ENCODE measurements around the gene USP50. TPM values are rescaled to one million over a fixed set of nuclear protein-coding genes. Genes with fewer than 3 reads are reported as not detected.
"Not testable (repeated sequence)": the region's sequence is repeated elsewhere in the genome, so short reads cannot be mapped to it uniquely, and the experiment has no call there.

USP50 gene
- total RNA-seq, 1 donor from 2014 or later = 1.5 TPM

DNA sequence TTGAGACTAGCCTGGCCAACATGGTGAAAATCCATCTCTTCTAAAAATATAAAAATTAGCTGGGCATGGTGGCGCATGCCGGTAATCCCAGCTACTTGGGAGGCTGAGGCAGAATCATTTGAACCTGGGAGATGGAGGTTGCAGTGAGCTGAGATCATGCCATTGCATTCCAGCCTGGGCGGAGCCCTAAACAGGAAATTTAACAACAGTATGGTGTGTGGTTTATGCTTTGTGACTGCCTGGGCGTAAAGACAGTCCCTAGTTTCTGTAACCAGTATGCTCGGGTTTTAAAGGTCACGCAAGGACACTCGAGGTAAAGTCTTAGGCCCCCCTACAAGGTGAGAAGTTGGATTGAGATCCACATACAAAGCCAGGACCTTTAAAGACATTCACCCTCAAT is 43.3 kb downstream of the USP50 start:
- DNase-seq = no peak

- no peak for DNase-seq
Measured at GRCh38 chr15:50501815-50502214, 44.7 kb downstream of the USP50 start.

DNA sequence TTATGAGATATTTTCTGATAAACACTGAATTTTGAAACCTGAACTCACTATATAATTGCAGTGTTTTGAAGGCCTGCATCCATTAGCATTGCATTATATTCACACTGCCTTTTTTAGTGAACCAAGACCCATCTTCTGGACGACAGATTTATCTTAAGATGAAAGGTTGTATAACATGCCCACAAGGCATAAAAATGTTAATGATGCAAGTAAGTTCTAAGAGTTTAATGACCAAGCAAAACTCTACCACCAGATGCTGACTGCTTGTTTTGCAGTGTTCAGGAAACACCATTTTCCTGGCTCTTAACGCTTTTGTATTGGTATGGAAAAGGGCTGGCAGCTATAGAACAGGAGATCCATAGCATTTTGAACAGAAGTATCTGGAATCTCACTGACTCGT is 46.1 kb downstream of the USP50 start:
- no peak for DNase-seq

DNA sequence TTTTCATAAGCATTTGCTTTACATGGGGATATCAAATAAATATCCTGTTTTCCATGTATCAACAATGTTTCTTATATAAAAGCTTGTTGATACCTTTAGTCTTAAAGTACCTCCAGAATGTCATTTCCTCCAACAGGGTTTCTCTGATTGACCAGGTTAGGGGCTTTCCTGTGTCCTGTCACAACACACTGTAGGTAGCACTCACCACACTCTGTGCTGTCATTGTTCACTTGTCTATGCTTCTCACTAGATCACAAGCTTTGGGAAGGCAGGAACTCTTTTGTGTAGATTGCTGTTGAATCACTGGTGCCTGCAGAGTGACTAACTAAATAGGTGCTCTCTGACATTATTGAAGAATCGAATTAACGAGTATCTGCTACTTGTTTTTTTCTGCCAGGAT is 49.8 kb downstream of the USP50 start:
- DNase-seq = no peak

DNA sequence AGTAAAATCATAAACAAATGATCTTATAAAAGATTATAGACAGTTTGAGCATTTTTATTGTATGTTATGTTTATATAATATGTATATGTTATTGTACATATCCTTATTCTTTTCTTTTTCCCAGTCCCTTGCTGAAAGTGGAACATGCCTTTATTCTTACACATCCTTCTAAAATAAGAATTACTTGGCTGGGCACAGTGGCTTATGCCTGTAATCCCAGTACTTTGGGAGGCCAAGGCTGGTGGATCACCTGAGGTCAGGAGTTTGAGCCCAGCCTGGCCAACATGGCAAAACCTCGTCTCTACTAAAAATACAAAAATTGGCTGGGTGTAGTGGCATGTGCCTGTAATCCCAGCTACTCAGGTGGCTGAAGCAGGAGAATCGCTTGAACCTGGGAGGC is 51.9 kb downstream of the USP50 start:
- not testable (repeated sequence) for DNase-seq

DNA sequence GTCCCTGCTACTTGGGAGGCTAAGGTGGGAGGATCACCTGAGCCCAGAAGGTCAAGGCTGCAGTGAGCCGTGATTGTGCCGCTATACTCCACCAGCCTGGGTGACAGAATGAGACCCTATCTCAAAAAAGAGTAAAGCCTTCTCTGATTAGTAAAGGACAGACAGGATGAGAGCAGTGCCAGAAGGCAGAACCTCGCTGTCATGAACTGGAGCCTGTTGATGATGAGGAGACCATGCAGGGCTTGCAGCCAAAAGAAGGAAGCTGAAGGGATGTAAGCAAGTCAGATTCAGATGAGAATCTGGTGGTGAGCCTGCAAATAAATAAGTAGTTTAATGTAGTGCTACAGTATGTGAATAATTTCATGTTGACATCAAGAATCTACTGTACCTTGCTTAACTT is 52.8 kb downstream of the USP50 start:
- no peak for DNase-seq

DNA sequence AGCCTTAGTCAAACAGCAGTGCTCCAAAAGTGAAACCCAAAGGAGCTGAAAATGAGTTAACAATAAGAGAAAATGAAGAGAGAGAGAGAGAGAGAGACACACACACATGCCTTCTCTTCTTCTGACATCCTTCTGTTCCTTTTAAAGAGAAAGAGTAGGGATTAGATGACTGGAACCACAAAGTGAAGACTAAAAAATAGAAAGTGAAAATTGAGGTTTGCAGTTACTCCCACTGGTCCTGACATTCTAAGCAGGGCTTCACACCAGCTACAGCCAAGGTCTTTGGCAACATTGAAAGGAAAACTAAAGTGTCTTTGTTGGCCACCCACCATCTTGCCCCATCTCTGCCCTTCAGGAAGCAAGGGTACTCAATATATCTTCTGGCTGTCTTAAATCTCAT is 59.2 kb downstream of the USP50 start:
- no peak for DNase-seq

DNA sequence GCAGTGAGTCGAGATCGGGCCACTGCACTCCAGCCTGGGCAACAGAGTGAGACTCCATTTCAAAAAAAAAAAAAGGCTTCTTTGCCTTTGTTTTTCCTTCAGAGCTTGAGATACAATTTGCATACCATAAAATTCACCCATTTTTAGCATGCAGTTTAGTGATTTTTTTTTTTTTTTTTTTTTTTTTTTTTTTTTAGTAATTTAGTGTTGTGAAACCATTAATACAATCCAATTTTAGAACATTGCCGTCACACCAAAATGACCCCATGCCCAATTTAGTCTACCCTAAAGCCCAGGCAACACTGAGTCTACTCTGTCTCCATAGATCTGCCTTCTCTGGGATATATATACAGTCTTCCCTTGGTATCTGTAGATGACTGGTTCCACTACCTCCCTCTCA is 61.1 kb downstream of the USP50 start:
- no peak for DNase-seq

DNA sequence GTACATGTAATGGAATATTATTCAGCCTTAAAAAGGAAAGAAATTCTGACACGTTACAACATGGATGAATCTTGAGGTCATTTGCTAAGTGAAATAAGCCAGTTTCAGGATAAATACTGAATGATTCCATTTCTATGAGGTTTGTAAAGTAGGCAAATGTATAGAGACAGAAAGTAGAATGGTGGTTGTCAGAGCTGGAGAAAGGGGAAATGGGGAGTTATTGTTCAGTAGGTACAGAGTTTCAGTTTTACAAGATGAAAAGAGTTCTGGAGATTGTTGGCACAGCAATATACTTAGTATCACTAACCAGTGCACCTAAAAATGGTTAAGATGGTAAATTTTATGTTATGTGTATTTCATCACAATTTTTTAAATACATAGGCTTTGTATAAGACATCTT is 61.7 kb downstream of the USP50 start:
- no peak for DNase-seq

DNA sequence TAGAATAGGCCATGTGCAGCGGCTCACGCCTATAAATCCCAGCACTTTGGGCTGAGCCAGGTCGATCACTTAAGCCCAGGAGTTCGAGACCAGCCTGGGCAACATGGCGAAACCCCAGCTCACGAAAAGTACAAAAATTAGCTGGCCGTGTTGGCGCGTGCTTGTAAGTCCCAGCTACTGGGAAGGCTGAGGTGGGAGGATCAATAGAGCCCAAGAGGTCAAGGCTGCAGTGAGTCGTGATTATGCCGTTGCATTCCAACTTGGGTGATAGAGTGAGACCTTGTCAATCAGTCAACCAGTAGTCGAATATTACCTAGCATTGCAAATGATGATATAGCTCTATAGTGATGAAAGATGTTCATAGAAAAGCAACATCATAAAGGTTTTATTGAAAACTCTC is 70.3 kb downstream of the USP50 start:
- DNase-seq = no peak

DNA sequence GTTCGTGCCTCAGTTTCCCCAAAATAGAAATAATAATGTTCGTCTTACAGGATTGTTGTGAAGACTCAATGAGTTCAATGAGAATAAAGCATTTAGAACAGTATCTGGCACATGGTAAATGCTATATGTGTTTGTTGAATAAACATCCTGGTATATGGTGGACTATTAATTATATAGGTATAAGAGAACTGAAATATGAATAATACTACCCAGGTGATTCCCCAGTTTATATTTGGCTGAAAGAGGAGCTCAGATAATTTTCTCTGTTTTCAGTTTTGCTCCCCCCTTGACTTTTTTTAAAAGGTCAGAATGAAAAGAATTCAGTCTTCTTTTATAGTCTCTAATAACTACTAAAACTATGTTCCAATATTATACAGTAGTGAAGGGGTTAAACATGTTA is 75.4 kb downstream of the USP50 start:
- DNase-seq = no peak

DNA sequence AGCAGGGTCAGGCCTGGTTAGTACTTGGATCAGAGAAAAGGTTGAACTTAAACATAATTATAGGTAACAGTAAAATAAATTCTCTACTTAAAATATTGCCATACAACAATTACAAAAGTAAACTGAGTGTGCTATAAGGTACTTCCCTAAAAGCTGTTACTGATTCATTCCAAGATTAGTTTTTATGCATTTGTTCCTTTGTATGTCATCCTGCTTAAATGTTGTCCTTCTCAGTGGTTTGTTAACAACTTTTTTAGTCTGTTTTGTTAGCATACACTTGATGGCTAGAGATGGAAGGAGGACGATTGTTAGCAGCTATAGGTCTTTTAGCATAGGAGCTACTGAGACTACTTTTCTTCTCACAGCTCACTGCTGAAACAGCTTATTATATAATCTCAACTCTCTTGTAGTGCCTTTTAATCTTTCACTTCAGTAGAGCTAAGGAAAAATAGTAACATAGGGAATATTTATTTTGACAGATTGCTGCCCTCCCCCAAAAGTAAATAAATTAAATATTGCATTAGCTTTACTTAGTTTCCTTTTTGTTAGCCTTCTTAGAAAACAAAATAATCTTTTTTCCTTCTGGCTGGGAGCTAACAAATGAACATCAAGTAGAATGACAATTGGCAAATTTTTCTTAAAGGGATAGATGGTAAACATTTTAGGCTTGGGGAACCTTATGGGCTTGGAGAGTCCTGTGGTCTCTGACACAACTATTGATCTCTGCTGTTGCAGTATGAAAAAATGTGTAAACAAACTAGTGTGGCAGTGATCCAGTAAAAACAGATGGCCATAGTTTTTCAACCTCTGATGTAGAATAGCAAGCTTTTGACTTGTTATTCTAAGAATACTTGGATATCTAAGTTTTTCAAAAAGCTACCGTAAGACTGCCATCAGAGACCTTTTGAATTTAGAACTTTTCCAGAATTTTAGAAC is 82.8 kb downstream of the USP50 start:
- DNase-seq = peak; percentile 5

DNA sequence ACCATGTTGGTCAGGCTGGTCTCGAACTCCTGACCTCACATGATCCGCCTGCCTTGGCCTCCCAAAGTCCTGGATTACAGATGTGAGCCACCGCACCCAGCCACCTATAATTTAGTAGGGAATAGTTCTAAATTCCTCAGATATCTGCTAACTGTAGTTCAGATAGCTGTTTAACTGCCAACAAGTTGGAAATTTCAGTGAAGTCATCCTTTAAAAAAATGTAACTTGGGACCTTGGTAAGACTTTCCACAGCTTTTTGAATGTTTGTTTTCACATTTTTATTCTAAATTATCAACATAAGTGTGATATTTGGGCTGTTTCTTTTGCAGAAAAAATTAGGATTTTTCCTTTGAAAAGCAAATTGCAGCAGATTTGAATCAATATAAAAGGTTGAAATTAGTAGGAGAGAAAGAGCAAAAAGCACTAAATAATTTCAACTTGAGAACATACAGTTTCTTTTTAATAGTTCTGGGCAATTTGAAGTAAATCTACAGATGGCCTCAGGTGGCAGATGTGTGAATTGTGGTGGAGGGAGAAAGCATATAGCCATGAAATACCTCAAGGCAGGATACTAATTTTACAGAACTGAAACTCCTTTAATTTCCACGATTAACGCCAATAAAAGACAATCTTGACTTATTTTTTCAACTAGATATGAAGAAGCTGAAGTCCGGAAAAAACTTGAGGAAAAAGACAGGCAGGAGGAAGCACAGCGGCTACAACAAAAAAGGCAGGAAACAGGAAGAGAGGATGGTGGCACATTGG is 87.9 kb downstream of the USP50 start:
- DNase-seq = peak; percentile 21

- DNase-seq = no peak
Measured at GRCh38 chr15:50452927-50453326, 93.5 kb downstream of the USP50 start.

Small RNA genes lying within 50 kb of the gene (small RNA-seq; reads per million reads assigned to genes)
- not detected for gene RNA5SP395 (ENCODE audit: low replicate concordance)

Other genes with a start within 250 kb of the USP50 start
- 27.4 TPM for gene GABPB1, start 191.5 kb downstream of the USP50 start, total RNA-seq
- 41.8 TPM for gene USP8, start 122.3 kb downstream of the USP50 start, total RNA-seq
- gene TRPM7, start 140.1 kb upstream of the USP50 start, total RNA-seq = 60.4 TPM
- 40.7 TPM for gene SPPL2A, start 219.0 kb upstream of the USP50 start, total RNA-seq

Measured in skin of body (tissue), 3 donors.